Cerebellar cortex (tissue), 1 donor: ENCODE measurements around the gene RASL10A.
A peak's percentile ranks its signal among the peaks of the same experiment; 100 is the strongest.
"Not testable (repeated sequence)": the region's sequence is repeated elsewhere in the genome, so short reads cannot be mapped to it uniquely, and the experiment has no call there.

Experiments
- DNase-seq: peaks from one replicate; pipeline ENCODE4 v3.0.0-alpha.2; 2015; ENCODE audit warnings: low spot score

Gene RASL10A, protein sequence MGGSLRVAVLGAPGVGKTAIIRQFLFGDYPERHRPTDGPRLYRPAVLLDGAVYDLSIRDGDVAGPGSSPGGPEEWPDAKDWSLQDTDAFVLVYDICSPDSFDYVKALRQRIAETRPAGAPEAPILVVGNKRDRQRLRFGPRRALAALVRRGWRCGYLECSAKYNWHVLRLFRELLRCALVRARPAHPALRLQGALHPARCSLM

DNA sequence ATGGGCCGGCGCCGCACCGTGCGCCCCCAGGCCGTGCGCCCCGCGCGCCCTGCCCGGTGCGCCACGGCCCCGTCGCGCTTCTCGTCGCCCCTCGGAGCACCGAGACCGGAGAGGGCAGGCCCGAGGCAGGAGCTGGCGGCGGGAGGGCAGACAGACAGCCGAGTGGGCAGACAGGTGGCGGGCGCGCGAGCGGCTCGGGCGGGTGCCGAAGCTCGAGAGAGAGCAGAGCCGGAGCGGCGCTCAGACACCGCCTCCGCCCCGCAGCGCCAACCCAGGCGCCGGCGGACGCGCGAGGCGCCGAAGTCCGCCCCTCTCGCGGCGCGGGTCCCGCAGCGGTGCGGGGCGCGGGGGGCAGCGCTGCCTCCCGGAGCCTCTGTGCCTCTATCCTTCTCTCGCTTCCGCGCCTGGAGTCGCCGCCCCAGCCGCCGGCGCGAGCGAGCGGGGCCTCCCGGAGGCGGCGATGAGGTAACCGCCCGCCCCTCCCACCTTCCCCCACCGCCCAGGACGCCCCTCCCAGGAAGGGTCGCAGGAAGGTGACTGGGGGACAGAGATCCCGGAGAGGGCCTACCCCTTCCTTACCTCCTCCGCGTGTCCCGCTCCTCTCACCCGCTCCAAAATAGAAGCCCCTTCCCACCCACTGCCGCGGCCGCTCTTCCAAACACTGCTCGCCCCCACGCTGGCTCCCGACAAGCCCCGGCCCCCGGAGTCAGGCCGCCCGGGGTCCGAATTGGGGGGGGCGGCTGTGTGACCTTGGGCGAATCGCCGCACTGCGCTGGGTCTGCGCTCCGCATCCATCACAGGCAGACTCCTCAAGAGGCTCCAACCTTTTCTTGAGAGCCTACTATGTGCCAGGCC lies at the start of gene RASL10A:
RASL10A (minus strand) TSS at position 412 of the 855 bp plus-strand sequence. CDS start 451 bp downstream, outside the sequence.
- no peak for DNase-seq

DNA sequence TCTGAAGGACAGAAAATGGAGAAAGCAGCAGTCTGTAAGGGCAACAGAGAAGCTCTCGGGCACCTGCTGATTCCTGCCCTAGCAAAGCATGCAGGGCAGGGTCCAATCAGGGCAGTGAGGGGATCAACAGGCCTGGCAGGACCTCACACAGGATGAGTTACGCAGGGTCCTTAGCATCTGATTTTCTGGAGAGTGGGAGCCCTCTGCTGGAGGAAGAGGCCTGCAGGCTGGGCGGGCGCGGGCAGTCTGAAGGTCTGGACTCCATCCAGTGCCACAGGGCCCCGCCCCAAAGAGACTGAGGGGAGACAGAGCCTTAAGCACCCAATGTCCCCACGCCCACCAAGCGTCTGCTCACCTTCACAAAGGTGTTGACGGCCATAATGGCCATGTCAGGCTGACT lies 44.0 kb upstream of the RASL10A start:
- peak; percentile 82 for DNase-seq

DNA sequence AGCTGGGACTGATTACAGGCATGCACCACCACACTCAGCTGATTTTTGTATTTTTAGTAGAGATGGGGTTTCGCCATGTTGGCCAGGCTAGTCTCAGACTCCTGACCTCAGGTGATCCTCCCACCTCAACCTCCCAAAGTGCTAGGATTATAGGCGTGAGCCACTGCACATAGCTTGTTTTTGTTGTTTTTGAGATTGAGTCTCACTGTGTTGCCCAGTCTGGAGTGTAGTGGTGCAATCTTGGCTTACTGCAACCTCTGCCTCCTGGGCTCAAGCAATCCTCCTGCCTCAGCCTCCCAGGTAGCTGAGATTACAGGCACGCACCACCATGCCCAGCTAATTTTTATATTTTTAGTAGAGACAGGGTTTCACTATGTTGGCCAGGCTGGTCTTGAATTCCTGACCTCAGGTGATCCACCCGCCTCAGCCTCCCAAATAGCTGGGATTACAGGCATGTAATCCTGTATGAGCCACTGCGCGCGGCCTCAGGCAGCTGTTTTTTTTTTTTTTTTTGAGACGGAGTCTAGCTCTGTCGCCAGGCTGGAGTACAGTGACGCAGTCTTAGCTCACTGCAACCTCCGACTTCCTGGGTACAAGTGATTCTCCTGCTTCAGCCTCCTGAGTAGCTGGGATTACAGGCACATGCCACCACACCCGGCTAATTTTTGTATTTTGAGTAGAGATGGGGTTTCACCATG lies 41.8 kb upstream of the RASL10A start:
- not testable (repeated sequence) for DNase-seq

DNA sequence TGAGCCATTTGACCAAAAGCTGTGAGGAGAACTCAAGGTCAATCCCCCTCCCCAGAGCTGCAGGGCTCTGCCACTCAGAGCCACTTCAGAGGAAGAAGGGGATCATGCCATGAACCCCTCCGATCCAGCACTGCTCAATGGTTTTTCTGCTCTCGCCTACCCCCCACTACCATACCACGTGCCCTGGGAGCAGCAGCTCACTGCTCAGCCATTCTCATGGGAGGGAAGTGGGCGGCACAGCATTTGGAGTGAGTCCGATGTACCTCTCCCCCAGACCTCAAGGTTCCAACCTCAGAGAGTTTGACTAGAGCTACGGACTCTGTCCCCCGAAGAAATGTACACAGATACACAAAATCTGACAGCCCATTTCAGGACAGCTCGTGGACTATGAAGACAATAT lies 38.4 kb upstream of the RASL10A start:
- DNase-seq = no peak

DNA sequence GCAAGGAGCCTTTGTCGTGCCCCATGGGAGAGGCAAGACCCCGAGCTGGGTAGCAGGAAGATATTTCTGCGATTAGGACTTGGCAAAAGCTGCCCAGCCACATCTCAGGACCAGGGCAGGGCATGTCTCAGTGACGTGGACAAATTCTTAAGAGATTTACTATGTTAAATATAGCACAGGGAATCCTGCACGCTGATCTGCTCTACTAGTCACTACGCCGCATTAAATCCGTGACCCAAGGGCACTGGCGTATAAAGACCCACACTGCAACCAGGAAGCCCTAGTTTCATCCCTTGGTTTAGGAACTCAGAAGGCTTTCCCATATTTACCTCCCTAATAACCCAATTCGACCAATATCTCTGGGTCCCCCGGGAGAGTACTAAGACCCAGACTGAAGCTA lies 37.8 kb upstream of the RASL10A start:
- DNase-seq = no peak

DNA sequence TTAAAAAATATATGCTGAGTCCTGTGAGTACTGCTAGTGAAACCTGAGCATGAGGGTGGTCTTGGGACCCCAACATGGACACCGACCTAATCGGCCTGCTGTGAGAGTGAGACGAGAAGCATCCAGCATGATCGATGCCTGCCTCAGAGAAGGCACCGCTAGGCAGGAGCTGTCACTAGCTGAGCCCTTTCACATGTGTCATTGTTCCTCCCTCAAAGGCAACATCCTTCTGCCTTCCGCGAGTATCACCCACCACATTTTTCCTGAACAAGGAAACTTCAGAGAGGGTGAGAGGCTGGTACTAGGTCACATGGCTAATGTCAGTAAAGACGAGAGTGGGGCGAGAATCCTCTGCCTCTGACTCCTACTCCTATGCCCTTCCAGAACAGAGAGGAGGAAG lies 37.3 kb upstream of the RASL10A start:
- no peak for DNase-seq

DNA sequence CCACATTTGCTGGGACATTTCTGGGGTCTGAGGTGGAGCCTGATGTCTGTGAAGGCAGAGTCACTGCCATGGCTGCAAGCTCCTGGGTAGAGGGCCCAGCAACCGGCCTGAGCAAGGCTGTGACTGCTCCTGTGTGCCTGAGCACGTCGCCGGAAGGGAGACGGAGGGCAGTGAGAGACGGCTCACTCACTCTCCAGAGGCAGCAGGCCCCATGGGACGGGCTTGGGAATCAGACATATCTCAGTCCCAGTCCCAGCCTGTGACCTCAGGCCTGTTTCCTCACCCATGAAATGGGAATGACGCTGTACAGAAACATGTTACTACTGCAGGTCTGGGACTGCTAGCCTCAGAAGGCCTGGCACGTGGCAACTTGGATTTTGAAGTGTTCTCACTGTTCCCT lies 36.4 kb upstream of the RASL10A start:
- no peak for DNase-seq

DNA sequence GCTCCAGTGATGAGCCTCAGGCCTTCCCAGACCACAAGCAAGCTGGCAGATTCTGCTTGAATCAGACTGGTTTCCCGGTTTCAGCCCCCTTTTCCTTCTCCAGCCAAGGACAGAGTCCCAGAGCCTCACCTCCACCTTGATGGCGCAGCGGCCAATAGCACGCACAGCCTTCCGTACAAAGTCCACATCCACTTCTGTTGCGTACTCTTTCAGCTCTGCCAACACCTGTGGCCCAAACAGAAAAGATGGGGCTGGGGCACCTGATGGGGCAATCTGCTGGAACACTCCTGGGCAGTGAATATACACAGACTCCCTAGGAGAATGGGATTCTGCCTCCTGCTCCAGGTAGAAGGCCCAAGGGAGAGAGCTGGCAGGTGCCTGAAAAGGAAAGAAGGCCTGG lies 35.5 kb upstream of the RASL10A start:
- DNase-seq = no peak

DNA sequence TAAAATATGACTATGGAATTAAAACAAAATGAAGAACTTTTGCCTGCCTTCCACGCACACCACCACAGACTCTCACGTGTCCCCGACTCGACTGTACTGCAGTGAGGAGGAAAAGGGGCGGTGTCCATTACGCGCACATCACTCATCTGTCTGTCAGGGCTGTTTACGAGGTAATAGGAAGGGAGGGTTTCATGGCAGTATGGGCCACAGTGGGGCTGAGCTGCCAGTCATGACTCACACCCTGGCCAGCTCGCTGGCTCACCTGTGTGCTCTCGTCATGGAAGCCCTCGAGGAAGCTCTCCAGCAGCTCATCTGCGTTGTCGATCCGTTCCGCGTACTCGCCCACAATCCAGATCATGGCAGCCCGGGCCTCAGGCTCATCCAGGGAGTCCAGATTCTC lies 33.5 kb upstream of the RASL10A start:
- no peak for DNase-seq

DNA sequence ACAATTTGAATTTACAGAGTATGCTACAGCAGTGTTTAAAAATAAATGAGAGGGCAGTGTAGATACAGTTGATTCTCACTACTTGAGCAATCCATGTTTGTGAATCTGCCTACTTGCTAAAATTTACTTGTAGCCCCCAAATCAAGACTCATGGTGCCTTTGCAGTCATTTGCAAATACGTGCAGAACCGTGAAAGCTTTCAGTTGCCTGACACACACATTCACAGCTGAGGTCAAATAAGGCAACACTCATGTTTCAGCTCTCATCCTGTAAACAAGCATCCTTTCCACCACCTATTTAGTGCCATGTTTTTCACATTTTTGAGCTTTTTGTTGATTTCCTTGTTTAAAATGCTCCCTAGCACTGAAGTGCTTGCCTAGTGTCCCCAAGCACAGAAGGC lies 32.5 kb upstream of the RASL10A start:
- DNase-seq = no peak

DNA sequence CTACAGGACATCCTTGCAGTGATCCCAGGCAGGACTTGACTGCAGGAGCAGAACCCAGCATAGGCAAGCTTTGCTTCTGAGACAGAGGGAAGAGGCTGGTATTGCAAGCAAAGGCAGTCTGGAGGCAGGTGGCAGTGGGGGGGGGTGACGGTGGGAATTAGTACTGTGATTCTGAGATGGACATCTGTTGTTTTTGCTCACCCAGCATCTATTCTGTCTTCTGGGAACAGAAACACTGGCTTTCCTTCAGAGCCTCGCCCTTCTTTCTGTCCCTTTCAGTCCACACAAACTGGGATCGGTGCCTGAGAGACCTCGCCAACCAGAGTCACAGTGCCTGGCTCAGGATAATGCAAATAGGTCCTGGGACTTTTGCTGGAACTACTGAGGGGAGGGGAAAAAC lies 31.2 kb upstream of the RASL10A start:
- peak; percentile 96 for DNase-seq

DNA sequence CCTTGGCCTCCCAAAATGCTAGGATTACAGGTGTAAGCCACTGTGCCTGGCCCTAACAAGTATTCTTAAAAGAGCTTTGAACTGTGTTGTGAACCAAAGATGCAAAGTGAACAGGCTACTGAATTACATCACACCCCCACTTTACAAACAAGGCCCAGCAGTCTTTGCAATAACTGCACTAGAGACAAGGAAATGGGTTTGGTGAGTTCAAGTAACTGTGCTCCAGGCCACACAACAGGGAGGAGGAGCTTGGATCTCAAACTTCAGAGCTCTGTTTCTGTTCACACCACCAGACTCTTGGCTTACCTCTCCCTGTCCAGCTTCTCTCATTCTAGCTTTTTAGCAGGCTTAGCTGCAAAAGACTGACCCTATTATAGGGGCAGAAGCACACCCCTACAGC lies 30.4 kb upstream of the RASL10A start:
- no peak for DNase-seq

DNA sequence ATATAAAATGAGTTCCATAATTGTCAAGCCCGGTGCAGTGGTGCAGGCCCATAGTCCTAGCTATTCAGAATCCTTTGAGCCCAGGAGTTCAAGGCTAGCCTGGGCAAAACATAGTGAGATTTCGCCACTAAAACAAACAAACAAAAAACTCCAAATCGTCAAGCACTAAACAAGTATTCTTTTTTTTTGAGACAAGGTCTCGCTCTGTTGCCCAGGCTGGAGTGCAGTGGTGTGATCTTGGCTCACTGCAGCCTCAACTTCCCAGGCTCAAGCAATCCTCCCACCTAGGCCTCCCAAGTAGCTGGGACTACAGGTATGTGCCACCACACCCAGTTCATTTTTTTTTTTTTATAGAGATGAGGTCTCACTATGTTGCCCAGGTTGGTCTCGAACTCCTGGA lies 29.4 kb upstream of the RASL10A start:
- DNase-seq = not testable (repeated sequence)

DNA sequence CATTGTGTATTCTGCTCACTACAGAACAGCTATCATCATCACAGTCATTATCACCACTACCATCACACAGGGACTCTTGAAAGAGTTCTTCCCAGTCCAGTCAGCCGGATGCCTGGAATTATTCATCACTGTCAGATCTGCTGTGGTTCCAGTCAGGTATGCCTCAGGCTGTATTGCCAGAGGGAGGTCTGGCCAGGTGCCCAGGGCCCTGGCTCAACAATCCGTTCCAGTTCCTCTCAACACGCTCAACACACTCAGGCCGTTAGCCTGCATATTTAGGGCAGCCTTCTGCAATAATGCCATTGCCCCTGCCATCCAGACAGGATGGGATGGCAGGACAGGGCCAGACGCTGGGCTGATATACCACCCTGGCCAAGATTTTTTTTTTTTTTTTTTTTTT lies 28.6 kb upstream of the RASL10A start:
- peak; percentile 98 for DNase-seq

DNA sequence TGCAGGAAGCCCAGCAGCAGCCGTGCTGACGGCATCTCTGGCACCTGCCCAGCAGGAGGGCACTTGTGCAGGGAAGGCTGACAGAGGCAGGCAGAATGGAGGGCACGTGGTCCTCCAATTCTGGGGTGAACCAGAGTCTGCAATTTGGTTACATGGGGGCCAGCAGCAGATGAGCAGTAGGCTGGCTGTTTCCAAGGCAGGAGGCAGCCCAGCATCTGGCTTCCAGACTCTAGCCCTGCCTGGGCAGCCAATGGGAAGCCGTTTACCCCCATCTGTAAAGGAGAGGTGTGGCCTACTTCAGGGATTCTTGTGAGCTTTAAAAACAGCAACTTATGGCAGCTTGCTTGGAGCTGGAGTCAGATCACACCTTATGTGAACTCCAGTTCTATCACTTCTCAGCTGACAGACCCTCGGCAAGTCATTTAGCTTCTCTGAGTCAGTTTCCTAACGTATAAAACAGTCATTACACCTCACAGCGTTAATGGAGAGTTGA lies 27.9 kb upstream of the RASL10A start:
- DNase-seq = peak; percentile 36

DNA sequence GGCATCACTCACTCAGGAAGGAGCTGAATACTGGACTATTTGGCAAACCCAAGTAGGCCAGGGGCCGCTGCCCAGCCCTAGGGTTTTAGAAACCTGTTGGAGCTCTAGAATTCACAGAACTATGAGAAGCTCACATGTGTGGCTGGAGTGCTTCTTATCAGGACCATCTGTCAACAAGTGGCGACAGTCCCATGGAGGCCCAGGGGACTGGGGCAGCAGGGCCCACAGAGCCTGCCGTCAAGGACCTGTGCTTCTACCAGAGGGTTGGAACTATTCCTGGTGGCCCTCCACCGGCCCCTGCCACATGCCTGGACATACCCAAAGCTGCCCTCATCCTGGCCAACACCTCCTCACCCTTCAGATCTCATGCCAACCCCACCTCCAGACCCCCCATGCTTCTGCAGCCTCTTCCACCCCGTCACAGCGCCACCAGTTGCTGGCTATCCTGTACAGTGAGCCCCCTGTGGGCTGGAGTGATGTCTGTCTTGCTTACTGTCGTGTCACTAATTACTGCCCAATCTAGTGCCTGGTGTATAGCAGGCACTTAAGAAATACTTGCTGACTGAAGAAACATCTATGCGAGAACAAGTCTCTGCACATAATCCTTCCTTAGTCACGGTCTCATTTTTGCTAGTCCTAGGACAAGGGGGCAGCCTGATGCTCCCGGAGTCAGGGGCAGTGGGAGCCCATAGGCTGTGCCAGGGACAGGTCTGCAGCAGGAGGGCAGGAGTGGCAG lies 27.2 kb upstream of the RASL10A start:
- DNase-seq = no peak

DNA sequence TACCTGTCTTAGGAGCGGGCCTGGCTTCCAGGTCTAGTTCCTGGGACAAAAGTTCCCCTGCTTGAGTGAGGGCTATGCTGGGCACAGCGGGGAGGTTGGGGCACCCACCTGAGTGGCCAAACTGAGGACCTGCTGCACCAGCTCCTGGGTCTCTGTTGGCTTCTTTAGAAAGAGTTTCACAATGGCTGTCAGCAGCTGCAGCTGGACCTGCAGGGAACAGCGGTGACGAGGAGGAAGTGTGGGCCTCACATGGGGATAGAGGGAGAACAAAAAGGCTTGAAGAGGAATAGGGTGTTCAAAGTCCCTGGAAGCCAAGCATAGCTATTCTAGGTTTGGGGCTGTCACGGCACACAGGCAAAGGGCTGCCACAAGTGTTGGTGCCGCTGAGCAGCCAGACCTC lies 26.7 kb upstream of the RASL10A start:
- no peak for DNase-seq

DNA sequence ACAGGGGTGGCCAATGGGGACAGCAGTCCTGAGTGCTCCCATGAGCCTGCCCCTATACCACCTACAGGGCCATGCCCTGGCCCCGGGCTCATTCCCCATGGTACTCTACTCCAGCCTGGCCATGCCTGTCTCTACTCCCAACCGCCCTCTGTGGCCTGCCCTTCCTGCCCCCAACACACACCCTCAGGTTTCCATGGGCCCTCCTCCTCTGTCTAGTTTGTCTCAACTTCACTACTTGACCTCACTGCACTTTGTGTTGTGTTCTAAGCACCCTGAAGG lies 26.3 kb upstream of the RASL10A start:
- no peak for DNase-seq

DNA sequence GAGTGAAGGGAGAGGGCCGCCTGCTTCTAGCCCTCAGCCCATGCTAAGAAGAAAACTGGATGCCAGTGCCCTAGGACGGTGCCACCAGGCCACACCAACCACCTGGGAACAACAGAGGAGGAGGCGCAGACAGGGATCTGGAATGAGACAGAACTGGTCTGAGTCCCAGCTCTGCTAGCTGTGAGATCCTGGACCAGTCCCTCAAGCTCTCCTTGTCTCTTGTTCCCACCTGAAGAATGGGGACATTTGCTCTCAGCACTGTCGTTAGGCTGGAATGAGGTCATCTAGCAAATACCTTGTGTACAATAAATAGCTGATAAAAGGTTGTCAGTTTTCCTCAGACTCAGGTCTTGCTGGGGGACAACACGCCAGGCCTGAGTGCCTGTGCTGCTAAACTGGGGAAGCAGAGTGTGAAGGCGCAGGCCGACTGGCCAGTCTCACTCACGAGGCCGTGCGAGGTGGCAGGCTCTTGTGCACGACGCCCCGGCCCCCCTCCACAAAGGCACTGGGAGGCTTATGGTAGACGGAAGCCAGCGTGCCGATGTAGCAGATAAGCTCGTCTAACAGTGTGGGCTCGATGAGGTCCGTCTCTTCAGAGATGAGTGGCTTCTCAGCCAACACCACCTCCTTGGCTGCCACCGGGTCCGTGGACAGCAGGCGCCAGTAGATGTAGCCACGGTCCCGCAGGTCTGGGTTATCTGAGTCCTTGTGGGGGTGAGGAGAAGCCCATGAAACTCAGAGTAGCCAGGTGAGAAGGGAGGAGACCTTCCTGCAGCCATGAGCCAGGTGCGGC lies 25.8 kb upstream of the RASL10A start:
- no peak for DNase-seq

DNA sequence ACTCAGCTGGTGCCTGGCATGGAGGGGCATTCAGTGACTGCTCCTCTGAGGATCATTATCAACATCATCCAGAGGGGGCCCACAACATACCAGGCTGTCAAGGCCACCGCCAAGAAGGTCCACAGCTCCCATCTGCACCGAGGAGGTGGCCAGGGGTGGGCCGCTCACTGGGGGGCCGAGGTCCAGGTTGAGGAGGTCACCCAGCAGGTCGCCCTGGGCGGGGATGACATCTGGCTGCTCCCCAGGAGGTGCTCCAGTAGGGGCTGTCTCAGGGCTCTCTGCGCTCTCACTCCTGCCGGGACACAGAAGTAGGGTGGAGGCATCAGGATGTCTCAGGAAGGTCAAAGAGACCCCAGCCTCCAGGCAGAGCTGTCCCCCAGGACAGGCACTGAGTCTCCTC lies 25.1 kb upstream of the RASL10A start:
- DNase-seq = no peak

DNA sequence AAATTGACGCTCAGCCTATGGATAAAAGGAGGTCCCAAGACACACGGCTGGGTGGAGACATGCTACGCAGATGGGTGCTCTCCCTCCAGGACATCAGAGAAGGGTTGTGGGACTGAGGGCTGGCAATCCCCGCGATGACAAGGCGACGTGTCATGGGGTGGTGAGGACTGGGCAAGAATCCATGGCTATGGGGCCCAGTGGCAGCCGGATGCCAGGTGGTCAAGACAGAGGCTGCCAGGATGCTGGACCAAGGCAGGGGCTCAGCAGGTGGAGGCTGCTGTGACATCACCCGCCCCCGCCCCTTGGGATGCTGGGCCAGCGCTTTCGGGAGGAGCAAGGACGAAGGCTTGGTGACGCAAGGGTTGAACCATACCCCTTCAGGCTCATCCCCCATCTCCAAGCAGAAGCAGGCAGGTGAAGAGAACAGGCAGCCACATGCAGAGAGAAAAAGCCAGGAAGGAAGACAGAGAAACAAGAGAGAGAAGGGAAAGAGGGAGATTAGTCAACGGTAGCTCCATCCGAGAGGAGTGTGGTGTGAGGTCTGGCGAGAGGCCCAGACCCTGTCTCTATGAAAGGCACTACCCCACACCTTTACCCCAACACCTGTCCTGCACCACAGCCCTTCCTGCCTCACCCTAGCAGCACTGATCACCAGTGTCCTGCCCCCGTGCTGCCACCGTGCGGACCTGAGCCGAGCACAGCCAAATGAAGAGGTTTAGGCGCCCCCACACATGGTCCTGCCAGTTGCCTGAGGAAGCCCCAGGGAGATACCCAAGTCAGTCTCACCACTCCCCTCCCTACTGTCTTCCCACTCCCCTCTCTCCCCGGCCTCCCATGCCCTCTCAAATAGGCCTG lies 24.1 kb upstream of the RASL10A start:
- DNase-seq = peak; percentile 45
